Endothelial cell of hepatic sinusoid (primary cell): ENCODE results near the gene SPATA3.

ENCODE experiments used
- in situ Hi-C: cut with HindIII; loops from 2 replicates; pipeline ENCODE4 v1.10.0; 2017; ENCODE audit warnings: low sequenced_read_pairs

SPATA3 gene

DNA sequence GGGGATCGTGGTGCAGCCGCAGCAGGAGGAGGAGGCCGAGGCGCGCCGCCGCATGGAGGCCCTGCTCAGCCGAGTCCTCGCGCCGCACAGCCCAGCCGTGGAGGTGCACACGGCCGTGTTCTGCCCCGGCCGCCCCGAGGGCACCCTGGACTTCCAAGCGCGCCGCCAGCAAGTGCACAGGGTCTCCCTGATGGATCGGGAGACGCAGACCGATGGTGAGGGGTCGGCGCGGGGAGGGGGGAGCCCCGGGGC lies 5.1 kb upstream of the SPATA3 start:
- in situ Hi-C loops: no loop called here

DNA sequence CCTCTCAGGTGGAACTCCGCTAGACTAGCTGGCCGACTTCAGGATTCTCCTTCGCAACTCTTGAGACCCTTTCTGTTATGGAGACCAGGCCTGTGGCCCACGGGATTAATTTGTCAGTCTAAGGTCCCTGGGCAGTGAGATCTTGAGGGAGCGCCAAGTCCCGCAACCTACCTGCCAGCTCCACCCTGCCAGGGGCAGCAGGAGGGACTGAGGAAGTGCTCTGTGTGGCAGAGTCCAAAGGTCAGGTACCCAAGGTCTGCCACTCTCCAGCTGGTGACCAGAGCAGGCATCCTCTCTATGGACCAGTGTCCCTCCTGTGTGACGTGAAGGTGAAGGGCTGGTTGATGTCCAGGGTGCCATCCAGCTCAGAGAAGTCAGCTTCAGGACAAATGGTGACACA lies 4.3 kb upstream of the SPATA3 start:
- in situ Hi-C loops: no loop called here

DNA sequence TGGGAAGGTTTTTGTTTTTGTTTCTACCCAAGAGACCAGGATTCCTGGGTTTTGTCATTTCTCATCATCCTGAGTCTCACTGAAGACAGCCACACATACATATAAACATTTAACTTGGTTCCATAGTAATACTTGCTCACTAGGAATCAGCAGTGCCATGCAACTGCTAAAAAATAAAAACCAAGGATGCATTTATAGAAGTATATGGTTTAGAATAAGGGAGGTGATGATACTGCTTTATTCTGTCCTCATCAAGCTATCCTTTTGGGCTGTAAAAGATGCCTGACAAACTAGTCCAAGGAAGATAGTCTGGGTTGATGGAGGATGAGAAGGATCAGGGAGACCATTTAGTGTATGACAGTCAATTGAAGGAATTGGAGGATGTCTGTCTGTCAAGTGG lies 740 bp downstream of the SPATA3 start:
- in situ Hi-C loops: no loop called here

DNA sequence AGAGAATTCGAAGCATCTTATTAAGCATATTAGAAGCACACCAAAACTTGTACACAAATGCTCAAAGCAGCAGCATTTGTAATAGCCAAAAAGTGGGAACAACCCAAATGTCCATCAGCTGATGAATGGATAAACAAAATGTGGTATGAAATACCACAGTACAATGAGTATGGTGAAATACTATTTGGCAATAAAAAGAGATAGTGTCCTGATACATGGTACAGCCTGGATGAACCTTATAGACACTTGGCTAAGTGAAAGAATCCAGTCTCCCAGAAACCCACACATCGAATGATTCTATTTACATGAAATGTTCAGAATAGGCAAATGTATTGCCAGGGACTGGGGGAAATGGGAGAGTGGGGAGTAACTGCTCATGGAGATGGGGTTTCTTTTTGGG lies 3.0 kb downstream of the SPATA3 start:
- in situ Hi-C loops: no loop called here

DNA sequence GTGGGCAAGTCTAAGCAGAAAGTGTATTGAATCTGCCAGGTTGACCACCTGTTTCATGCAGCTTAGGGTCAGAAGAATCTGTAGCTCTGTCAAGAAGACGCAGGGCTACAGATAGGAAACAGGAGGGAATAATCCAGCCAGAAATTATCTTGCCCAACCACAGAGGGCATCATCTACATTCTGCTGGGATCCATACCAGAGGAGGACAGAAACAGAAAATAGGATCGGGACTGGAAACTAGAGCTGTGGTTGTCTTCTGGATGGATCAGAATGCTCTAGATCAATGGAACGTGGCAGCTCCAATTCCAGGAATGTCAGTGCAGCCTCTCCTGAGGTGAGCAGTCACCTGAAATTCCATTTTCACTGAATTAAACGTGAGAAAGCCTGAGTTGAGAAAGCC lies 3.6 kb downstream of the SPATA3 start:
- in situ Hi-C loops: no loop called here

DNA sequence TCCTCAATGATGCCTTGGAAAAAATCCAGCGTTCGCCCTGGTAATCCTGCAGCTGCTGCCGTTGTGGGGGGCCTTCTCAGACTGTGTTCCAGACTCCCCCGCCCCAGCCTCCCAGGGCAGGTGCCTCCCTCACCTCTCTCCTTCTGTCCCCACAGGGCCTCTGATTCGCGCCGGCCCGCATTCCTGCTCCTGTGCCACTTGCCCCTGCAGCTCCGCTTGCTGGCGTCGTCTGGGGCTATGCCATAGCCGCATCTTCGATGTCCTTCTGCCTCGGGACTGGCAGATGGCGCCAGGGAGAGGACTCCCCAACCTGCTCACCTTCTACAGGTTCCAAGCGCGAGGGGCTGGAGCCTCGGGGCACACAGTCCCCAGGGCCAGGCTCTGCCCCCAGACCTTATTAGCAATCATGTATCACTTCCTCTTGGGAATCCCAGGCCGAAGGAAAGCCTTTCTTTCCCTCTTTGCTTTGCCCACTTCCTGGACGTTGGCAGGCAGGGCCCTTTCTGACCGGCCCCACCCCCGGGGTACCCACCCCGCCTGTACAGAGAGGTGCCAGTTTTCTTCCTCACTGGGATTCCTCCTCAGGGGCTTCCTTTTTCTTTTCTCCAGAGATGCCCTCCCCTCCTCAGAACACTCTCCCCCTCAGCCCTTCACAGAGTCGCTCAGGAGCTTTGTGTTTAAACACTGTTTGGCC lies 4.4 kb downstream of the SPATA3 start:
- in situ Hi-C loops: loop anchor here (5.0 kb wide), 3 partner anchors 42 to 123 kb away; no protein-coding TSS in a partner anchor

DNA sequence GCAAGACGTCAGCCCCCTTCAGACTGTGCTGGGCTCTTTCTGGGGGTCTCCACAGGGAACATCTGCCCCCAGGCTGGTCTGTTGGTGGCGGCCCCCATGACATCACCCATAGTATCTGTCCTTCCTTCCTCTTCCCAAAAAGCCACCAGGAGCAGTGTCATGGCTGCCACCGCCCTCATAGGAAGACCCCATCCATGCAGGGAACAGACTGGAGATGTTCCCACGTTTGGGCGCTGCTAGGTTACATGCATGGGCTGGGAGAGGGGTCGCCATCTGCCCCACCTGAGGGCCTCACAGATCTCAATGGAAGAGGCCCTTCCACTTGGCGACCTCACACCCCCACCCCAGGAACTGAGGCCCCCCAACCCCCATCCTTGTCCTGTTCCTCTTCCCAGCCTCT lies 5.1 kb downstream of the SPATA3 start:
- in situ Hi-C loops: loop anchor here (5.0 kb wide), 3 partner anchors 41 to 124 kb away; no protein-coding TSS in a partner anchor

DNA sequence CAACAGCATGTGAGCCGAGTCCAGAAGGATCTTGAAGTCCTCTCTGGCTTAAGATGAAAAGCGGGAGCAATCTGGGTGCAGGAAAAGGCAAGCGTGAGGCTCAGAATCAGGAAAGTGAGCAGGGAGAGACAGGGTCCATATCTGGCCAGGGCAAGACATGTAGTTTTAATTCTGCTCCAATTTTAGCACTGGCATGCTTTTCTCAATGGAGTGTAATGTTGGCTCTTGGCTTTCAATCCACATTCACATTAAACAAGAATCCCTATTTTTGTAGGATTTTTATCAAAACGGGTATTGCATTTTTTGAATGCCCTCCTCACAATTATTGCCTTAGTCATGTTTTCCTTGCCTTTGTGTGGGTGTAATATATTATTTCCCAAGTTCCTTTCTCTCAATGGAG lies 6.0 kb downstream of the SPATA3 start:
- in situ Hi-C loops: loop anchor here (5.0 kb wide), 3 partner anchors 40 to 125 kb away; no protein-coding TSS in a partner anchor

DNA sequence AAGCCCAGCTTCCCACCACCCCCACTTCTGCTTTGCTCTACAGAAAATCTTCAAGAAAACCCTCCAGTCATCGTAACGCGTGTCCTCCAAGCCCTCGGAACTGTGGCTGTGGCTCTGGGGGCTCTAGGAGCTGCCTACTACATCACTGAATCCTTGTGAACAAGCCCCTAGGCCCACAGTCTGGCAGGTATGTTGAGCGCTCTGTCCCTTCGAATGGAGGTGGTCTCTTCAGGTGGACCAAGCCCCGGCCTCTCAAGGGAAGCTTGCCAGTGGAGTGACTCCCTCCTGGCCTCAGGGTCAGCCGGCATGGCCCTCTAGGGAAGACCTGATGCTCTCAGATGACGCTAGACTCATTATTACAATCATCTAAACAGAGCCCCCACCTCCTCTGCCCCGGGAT lies 6.7 kb downstream of the SPATA3 start:
- in situ Hi-C loops: loop anchor here (5.0 kb wide), 3 partner anchors 40 to 125 kb away; no protein-coding TSS in a partner anchor

DNA sequence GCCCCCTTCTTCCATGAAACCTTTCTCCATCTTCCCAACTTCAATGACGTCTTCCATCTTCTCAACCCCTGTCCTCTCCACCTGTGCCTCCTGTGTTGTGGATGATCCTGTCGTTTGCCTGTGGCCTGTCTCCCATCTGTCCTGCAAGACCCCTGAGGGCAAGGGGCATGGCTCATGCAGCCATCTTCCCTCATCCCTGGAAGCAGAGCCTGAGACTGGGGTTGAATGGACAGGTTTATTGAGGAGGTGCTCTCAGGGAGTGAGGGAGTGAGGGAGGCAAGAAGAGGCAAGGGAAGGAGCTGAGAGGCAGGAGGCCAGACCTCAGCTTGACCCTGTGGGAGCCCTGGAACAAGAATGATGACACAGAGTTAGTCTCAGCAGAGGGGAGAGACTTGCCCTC lies 7.3 kb downstream of the SPATA3 start:
- in situ Hi-C loops: loop anchor here (5.0 kb wide), 3 partner anchors 39 to 126 kb away; no protein-coding TSS in a partner anchor

DNA sequence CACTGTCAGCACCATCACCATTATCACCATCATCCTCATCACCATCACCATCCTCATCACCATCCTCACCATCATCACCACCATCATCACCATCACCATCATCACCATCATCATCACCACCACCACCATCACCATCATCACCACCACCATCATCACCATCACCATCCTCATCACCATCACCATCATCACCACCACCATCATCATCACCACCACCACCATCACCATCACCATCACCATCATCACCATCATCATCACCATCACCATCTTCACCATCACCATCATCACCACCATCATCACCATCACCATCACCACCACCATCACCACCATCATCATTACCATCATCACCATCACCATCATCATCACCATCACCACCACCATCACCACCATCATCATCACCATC lies 9.0 kb downstream of the SPATA3 start:
- in situ Hi-C loops: loop anchor here (5.0 kb wide), 3 partner anchors 37 to 128 kb away; no protein-coding TSS in a partner anchor

DNA sequence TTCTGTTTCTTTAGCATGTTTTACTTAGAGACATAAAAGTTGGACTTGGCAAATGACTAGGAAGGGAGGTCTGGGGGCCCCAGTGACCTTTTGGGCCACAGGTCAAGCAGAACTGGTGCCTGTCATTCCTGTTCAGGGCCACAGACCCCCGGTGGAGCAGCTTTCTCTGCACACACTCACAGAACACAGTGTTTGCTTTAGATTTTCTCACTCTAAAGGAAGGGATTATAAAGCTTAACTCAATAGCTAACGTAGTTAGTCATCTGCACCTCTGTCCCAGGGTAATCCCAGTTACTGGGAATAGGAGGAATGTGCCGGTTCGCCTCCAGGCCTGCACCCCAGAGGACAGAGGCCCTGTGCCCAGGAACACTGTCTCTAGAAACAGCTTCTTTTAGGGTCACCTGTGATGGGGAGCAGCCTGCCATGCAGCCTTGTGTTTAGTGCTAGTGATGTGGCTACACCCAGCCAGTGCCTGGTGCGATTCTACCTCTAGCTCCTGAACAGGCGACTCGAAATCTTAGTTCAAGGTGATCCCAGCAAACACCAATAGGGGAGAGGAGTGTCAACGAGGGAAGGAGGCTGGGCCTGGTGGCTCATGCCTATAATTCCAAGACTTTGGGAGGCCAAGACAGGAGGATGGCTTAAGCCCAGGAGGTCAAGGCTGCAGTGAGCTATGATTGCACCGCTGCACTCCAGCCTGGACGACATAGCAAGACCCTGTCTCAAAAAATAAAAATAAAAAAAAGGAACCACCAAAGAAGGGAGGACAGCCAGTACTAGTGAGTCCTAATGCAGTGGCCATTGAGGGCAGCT lies 11.6 kb downstream of the SPATA3 start:
- in situ Hi-C loops: no loop called here

DNA sequence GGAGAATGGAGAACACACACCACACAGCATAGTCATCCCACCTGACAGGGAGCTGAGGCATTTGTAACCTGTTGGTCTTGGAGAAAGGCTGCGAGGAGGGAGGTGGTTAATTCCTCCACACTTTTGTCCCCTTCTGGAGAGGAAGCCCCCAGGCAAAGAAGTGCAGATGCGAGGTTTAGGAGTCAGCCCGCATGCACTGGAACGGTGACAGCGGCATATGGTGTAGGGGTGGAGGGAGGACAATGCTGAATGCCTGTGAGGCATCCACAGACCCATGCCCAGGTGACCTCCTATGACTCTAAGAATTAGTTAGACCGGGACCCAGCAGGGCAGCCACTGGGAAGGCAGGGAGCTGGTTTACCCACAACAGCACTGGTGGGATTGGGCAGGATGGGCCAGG lies 12.2 kb downstream of the SPATA3 start:
- in situ Hi-C loops: no loop called here

DNA sequence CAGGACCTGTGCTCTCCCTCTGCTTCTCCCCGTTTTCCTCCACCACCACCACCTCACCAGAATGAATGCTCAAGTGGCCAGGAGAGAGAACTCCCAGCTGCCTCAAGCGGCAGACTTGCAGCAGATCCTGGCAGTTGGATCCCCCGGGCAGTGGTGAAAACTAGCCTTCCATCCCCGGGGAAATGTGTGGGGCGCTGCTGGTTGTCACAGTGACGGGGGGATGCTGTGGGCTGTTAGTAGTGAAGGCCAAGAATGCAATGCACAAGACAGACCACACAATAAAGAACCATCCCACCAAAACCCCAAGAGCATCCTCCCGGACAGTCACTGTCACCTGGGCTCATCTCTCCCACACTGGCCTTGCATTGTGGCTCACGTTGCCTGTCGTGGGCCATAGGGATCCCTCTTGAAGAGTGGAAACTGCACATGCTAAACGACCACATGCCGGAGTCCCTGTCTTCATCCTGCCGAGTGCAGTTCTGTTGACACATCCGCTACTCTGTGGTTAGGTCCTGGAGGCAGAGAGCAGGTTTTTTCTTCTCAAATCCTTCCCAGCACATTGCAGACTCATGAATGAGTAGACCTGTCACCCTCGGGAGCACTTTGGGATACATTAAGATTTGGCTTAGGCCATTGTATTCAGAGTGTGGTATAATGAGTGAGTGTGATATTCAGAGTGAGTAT lies 13.5 kb downstream of the SPATA3 start:
- in situ Hi-C loops: no loop called here

DNA sequence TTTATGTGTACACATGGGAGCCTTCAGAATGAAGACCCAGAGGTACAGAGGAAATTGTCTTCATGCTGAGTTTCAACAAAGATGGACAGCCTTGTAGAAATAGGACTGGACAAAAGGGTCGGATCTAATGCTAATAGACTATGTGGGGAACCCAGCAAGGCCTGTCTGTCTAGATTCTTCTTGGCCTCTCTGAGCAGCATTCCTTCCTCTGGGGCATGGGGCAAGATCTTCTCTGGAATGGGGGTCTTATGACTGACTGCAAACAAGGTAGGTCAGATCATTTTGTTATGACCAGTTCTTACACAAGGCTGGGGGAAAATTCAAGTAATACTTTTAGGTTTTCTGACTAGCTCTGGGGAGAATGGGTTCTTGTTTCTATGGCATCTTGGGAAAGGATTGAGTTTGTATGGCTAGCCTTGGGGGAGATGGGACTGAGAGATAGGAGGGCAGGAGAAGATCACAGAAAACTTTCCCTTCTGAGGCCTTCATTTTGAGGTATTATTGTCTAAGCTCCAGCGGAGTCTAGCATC lies 14.3 kb downstream of the SPATA3 start:
- in situ Hi-C loops: no loop called here

DNA sequence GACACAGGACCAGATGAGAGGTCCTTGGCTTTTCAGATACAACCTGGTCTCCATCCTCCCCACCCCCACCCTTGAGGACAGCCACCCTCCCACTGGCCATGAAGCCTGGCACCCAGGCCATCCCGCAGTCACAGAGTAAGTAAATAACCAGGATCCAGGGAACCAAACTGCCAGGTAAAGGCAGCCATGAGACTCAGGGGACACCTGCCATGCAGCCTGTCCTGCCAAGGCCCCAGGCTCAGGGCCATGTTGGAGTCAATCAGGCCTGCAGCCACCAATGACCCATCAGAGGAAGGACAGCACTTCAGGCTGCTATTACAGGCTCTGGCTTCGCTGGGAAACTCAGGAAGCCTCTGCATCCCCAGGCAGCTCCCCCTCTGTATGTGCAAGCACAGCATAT lies 15.6 kb downstream of the SPATA3 start:
- in situ Hi-C loops: no loop called here

DNA sequence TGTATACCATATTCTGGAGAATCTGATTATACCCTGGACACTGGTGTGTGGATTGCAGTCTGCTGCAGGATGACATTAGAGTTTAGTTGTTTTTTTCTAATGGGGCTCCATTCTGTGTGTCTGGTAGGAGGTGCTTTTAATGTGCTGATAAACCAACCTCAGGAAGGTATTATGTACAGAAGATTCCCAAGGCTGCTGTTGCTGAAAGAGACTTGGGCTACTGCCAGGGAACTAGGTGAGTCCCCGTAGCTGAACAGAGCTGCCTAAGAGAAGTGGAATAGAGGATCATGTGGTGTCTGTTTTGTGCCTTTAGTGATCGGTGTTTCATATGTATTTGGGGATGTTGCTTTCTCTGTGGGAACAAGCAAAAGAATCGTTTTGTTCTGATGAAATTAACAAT lies 16.5 kb downstream of the SPATA3 start:
- in situ Hi-C loops: no loop called here

DNA sequence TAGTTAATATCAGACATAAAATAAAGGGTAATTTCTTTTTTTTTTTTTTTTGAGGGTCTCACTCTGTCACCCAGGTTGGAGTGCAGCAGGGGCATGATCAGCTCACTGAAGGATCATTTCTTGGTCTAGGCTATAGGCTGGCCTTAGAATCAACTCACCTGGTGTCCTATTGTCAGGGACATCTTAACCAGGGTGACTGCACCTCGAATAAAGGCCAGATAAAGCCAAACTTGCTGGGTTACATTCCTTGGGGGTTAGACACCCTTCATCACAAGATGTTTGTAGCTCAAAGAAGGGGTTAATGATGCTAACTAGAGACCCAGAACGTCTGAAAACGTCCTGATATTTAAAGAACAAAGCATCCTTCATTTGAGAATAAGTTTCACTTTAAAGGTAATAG lies 17.9 kb downstream of the SPATA3 start:
- in situ Hi-C loops: no loop called here

DNA sequence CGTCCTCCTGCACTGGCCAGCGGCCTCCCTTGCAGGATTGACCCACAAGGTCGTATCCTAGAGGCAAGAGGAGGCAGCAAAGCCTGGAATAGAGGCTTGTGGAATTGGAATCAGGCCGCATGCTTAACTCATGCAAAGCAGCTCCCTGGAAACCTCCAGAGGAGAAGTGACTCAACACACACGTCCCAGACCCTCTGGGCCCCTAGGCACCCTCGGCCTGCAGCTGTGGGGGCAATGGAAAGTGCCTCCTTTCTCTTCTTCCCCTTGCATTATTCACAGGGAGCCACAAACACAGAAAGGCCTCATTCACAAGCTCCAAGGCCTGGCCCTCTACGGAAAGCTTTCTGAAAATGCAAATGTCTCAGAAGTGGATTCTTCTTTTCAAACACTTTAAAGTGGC lies 19.6 kb downstream of the SPATA3 start:
- in situ Hi-C loops: no loop called here

DNA sequence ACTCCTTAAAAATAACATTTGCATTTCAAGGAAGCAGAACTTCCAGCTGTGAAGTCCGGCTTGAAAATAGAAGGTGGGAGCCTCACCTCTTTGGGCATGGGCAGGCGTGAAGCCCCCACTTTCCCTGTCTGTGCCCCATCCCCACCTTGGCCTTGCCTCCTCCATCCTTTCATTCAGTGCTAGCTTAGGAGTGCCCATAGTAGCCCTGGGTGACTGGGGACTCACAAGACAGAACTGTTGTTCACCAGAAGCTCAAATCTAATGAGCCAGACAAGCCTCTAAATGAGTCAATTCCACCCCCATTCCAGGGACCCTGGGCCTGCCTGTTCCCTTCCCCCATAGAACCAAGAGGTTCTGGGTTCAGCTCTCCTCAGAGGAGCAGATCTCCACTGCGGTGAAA lies 20.0 kb downstream of the SPATA3 start:
- in situ Hi-C loops: no loop called here

DNA sequence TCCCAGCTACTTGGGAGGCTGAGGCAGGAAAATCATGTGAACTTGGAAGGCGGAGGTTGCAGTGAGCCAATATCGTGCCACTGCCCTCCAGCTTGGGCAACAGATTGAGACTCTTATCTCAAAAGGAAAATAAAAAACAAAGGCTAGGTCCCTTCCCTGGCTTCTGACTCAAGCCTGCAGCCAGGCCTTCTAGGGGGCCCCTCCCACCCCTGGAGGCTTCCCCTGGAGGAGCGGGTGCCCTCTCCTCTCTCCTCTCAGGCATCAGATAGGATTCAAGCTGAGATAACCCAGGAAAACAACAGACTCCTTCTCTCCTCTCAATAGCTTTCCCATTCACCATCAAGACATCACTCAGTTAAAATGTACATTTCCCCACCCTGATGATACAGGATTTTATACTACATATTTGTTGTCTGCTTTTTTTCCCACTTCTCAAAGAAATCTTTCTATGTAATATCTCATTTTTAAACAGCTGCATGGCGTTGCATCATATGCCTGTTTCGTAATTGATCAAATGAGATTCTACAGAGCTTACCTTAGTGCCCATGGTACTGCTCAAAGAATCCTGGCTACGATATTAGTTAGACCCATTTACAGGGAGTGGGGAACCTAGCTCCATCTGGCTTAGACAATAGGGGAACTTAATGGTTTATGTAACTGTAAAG lies 20.8 kb downstream of the SPATA3 start:
- in situ Hi-C loops: no loop called here
